Lower leg skin (tissue), 3 donors: ENCODE results near the gene EP300.

Source experiments
- CTCF ChIP-seq, 3 donors: fragments of 450-650 bp; IDR thresholded peaks; one replicate each; pipeline ENCODE4 v1.5.1; 2016; ENCODE audit warnings: antibody characterized with exemption in 3 of 3, mild to moderate bottlenecking in 3 of 3, moderate library complexity in 2 of 3
- POLR2A ChIP-seq, 2 donors: fragments of 450-650 bp; IDR thresholded peaks; one replicate each; pipeline ENCODE4 v1.6.1; 2016 to 2017; ENCODE audit warnings: antibody characterized with exemption in 2 of 2, mild to moderate bottlenecking in 1 of 2, moderate library complexity in 1 of 2

- TF ChIP-seq CTCF (IDR thresholded peaks at IDR 0.05) (no peak), POLR2A (IDR thresholded peaks at IDR 0.05) (no peak)
These were observed 6.6 kb downstream of the EP300 start for GRCh38 chr22:41099036-41099435.
